ENCODE results near the gene CSMD2.

Gene CSMD2

GRCh38 chr1:33966346-33967141 is 198.5 kb downstream of the CSMD2 start:
- no peak for DNase-seq (ENCODE audit: low read depth in 2 of 3, low spot score in 1 of 3)

DNA sequence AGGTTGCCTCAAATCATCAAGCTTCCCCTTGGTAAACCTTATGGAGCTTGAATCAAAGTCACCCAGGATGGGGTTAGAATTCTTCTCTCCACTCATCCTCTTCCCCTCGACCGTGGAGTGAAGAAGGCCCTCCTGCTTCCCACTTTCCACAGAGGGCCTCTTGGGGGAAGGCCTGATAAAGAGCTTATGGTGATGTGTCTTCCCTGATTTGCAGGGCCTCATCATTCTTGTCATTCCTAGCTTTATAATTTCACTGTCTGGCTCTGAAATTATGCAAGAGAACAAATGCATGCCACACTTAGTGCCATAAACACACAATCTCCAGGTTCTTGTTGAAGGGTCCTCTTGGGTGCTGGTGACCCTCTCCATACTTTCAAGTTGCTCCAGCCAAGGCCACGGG is 199.9 kb downstream of the CSMD2 start:
- DNase-seq (ENCODE audit: low read depth in 2 of 3, low spot score in 1 of 3): no peak

DNA sequence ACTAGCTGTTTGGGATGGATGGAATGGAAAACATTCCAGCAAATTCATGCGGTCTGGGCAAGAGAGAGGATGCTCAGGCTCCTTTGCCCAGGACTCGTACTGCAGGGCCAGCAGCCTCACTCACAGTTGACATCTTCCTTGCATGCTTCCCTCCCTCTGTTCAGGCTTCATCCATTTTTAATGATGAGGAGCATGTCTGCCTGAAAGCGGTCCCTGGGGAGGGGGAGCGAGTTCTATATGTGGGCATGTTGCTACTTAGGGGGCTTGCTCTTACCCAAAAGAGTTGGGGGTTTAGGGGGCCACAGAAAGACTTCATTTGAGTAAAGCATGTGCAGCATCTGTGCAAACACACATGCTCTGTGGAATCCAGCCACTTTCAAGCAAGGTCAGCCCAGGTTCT is 203.0 kb downstream of the CSMD2 start:
- DNase-seq (ENCODE audit: low read depth in 2 of 3, low spot score in 1 of 3): no peak

DNA sequence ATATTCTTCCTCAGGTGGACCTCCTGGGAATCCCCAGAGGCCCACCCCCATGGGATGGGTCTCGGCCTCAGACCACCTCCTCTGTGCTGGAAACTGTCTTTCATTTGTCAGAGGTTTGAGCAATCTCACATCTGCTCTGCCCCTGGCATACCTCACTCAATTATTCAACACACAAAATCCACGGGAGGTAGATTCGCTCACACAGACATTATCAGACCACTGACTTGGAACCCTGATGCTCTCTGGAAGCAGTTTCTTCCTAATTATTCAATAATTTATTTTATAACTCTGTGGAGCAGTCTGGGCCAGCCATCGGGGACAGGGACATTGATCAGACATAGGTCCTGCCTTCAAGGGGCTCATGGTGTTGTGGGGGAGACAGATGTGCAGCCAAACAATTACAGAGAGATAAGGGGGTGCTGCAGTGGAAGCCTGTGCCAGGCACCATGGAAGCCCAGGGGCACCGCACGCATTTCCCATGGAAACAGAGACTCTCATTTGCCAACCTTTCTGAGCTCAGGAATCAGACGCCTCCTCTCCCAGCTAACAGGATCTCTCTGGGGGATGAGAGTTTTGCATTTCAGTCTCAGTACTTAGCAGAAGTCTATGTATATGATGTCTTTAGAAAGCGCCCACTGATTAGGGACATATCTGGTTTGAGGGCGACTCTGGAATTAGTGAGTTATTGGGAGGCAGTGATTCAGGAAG is 204.7 kb downstream of the CSMD2 start:
- no peak for DNase-seq (ENCODE audit: low read depth in 2 of 3, low spot score in 1 of 3)

DNA sequence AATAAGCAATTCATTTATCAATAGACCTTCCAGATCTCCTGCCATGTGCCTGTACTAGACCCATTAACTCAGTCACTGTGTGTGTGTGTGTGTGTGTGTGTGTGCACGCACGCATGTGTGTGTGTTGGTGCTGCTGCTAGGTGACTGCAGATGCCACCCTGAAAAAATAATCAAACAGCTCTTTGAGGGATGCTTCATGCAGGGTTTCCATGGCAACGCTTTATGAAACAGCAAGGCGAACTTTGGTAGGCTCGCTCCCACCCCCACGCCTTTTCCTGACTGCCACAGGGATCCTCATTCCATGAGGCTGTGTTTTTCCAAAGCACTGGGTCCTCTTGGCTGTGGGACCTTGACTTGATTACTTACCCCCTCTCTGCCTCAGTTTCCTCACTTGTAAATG is 207.2 kb downstream of the CSMD2 start:
- DNase-seq (ENCODE audit: low read depth in 2 of 3, low spot score in 1 of 3): no peak

DNA sequence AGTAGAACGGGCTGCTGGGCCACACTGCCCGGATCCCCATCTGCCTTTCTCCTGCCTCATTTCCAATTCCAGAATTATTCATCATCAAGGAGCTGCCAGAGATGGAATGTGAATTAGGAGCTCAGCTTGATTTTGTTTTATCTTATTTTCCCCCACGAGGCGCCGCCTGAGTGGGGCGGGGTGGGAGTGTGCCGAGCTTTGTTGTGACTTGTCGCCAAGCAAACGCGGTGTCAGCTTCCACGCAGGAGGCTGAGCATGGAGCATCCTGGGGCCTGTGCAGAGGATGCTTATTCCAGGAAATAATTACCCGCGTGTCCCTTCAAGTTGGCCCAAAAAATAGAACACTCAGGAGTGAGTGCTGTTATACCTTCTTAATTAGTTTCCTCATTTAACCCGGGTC is 209.9 kb downstream of the CSMD2 start:
- DNase-seq (ENCODE audit: low read depth in 2 of 3, low spot score in 1 of 3): no peak

DNA sequence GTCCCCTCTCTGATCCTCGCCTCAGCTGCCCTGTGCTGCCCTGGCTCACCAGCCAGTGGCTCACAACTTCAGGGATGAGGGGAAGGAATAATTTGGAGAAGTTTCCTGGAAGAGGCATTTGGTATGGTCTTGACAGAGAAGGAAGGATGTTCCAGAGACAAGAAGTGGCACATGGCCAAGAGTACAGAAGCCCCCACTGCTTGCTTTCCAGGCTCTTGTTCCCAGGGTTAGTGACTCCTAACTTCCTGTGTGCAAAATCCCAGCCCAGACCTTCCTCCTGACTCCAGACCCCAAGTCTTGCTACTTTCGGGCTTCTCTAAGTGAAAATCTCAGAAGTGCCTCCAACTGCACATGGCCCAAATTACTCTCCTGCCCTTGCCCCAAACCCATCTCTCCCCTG is 215.5 kb downstream of the CSMD2 start:
- DNase-seq (ENCODE audit: low read depth in 2 of 3, low spot score in 1 of 3): no peak

GRCh38 chr1:33948291-33948690 is 216.7 kb downstream of the CSMD2 start:
- no peak for DNase-seq (ENCODE audit: low read depth in 2 of 3, low spot score in 1 of 3)

DNA sequence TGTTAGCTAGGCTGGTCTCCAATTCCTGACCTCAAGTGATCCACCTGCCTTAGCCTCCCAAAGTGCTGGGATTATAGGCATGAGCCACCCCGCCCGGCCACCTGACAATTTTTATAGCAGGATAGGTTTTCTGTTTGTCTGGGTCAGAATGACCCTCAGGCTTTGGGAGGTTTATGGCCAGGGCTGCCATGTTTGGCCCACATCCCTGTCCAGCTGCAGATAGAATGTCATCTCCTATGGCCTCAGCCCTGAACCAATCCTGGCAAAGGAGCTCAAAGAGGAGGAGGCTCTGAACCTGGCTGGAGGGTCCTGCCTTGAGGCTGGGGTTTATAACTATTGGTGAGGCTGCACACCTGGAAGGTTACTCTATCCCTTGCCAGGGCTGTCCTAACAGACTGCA is 218.2 kb downstream of the CSMD2 start:
- DNase-seq (ENCODE audit: low read depth in 2 of 3, low spot score in 1 of 3): no peak

- no peak for DNase-seq (ENCODE audit: low read depth in 2 of 3, low spot score in 1 of 3)
These were observed 220.2 kb downstream of the CSMD2 start for GRCh38 chr1:33944846-33945245.

- no peak for DNase-seq (ENCODE audit: low read depth in 2 of 3, low spot score in 1 of 3)
These were observed 221.1 kb downstream of the CSMD2 start for GRCh38 chr1:33943978-33944377.

DNA sequence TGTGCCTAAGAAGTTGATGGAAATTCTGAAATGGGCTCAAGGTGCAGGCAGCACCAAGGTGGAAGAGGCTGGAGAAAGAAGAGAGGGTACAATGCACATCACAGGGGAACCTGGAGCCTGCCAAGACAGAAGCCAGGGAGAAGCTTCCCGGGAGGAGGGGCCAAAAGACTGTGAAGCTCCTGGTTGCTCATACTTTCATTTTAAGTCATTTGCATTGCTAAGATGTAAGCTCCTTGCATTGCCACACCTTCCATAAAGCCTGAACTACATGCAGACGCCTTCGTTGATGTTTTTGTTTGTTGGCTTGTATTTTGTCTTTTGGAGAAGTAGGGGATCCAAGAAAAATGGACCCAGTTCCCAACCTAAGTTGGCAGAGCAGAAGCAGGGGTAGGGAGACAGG is 232.2 kb downstream of the CSMD2 start:
- DNase-seq (ENCODE audit: low read depth in 2 of 3, low spot score in 1 of 3): no peak

DNA sequence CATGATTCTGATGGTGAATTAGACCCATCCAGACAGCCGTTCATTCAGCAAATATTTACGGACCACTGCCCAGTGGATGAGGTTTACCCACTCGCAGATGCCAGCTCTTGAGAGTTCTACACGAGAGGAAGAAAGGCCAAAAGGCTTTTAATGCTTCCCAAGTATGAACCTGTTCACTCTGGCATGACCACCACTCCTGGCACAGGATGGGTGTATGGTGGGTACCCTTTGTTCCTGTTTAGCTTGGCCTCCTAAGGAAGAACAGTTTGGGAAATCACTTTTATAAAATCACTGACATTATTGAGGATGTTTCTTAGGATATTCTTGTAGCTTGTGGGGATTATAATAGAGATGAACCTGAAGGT is 233.9 kb downstream of the CSMD2 start:
- no peak for DNase-seq (ENCODE audit: low read depth in 2 of 3, low spot score in 1 of 3)

GRCh38 chr1:33930346-33931110 is 234.5 kb downstream of the CSMD2 start:
- DNase-seq (ENCODE audit: low read depth in 2 of 3, low spot score in 1 of 3): no peak

DNA sequence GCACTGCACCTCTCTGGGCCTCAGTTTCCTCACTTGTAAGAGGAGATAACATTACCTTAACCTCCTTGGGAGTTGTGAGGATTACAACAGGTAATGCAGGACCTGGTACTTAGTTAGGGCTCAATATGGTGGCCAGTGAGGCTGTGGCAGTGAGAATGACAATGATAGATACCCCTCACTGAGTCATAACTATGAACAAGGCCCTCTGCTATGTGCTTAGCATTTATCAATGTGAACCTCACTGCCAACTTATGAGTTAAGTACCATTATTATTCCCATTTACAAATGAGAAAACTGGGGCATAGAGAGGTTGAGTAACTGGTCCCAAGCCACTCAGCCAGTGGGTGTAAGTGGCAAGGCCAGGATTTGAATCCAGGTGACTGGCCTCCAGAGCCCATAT is 236.8 kb downstream of the CSMD2 start:
- DNase-seq (ENCODE audit: low read depth in 2 of 3, low spot score in 1 of 3): no peak

DNA sequence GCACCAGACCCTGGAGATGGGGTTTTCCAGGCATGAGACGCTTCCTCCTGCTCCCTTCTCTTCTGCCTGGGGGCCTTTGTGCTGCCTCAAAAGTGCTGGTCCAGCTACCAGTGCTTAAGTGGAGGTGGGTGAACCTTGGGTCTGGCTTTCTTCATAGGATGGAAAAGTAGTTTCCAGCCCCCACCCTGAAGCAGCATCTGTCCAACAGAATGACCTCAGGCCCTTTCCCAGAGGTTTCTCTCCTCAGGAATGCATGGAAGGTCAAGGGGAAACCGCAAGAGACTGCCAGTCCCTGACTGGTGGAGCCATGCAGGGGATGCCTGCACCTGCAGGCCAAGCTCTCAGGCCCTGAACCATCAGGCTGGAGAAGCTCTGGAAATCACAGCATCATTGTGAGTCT is 237.3 kb downstream of the CSMD2 start:
- DNase-seq (ENCODE audit: low read depth in 2 of 3, low spot score in 1 of 3): no peak

GRCh38 chr1:33925586-33925985 is 239.4 kb downstream of the CSMD2 start:
- DNase-seq (ENCODE audit: low read depth in 2 of 3, low spot score in 1 of 3): no peak

DNA sequence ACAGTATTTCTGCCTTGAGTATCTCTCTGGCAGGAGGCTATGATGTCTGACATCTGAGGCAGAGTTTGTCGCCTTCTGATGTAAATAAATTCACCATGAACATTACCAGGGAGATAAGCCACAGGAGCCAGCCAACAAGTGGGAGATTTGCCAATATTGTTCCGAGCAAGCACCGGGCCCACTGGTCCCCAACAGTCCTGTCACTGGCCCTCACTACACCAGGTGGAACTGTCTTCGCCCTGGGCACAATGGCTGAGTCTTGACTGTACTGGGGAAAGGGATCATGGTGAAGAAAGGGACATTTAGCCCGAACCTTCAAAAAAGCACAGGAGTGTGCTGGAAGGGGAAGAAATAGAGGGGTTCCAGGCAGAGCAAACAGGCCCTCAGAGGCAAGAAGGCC is 243.7 kb downstream of the CSMD2 start:
- no peak for DNase-seq (ENCODE audit: low read depth in 2 of 3, low spot score in 1 of 3)

GRCh38 chr1:33918368-33918767 is 246.7 kb downstream of the CSMD2 start:
- no peak for DNase-seq (ENCODE audit: low read depth in 2 of 3, low spot score in 1 of 3)

DNA sequence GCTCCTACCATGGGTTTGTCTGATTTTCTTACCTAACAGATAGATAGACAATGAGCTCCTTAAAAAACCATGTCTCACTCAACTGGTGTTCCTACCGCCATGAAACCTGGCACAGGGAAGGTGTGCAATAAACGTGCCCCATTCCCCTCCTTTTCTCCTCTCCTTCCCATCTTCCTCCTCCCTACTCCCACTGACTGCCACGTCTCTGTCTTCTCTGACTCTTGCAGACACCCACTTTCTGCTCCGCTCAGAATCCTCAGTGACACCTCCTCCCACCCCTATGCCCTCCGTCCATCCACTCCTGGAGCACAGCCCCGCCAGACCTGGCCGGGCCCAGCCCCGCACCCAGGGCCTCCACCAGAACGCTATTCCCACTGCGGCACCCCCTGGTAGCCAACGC is 248.2 kb downstream of the CSMD2 start:
- DNase-seq (ENCODE audit: low read depth in 2 of 3, low spot score in 1 of 3): no peak

DNA sequence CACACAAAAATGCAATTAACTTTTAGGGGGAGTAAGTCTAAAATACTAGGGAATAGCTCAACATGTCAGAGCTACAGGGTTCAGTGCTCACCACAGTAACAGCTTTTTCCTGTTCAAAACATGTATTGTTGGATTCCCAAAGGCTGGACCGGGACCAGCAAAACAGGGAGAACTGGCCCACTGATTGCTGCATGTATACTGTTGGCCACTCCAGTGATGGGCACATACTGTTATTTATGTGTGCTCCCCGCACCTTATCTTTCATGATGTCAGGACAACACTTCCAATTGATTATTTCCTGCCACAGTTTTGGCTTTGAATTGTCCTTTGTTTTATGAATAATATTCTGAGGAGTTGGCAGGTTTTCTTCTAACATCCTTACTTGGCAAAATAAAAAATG is 250.5 kb downstream of the CSMD2 start:
- no peak for DNase-seq (ENCODE audit: low read depth in 2 of 3, low spot score in 1 of 3)

- DNase-seq (ENCODE audit: low read depth in 2 of 3, low spot score in 1 of 3): no peak
These were observed 256.6 kb downstream of the CSMD2 start for GRCh38 chr1:33908324-33908956.

Data from stimulated activated CD4-positive, alpha-beta T cell treated with anti-CD3 and anti-CD28 coated beads, Interleukin-12 subunit alpha, Interleukin-12 subunit beta, amount 100 ng/mL, for 48 hours (primary cell).